Astrocyte (in vitro differentiated cells and primary cell): ENCODE measurements around the gene F2.

Experiments
- EZH2 ChIP-seq: IDR thresholded peaks from 2 replicates; pipeline ENCODE4 v1.6.1; 2012; ENCODE audit warnings: mild to moderate bottlenecking, low read length, inconsistent platforms; ENCODE audit not compliant: insufficient read depth
- TF ChIP-seq, protein P1 (sequence below): IDR thresholded peaks from 2 replicates; pipeline ENCODE4 v1.5.1; 2011; ENCODE audit warnings: low read depth, mild to moderate bottlenecking, inconsistent platforms, low read length, moderate library complexity; ENCODE audit not compliant: insufficient read depth

DNA sequence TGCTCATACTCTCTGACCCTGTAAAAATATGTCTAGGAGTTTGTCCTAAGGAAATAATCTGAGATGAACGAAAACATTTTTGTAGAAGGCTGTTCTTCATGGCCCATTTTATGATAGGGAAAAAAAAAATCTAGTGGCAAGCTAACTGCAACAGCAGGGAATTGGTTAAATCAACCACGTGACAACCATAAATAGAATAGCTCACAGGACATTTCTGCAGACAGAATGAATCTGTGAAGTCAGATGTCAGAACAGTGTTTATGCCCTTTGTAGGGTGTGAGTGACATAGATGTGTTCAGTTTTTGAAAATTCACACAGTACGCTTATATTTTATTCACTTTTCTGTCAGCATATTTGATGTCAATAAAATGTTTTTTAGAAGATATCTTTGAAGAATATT is 34.6 kb upstream of the F2 start:
- TF ChIP-seq, protein P1, sequence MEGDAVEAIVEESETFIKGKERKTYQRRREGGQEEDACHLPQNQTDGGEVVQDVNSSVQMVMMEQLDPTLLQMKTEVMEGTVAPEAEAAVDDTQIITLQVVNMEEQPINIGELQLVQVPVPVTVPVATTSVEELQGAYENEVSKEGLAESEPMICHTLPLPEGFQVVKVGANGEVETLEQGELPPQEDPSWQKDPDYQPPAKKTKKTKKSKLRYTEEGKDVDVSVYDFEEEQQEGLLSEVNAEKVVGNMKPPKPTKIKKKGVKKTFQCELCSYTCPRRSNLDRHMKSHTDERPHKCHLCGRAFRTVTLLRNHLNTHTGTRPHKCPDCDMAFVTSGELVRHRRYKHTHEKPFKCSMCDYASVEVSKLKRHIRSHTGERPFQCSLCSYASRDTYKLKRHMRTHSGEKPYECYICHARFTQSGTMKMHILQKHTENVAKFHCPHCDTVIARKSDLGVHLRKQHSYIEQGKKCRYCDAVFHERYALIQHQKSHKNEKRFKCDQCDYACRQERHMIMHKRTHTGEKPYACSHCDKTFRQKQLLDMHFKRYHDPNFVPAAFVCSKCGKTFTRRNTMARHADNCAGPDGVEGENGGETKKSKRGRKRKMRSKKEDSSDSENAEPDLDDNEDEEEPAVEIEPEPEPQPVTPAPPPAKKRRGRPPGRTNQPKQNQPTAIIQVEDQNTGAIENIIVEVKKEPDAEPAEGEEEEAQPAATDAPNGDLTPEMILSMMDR = no peak
- no peak for TF ChIP-seq EZH2
